ENCODE measurements around the gene TSC1. TPM values are rescaled to one million over a fixed set of nuclear protein-coding genes. Genes with fewer than 3 reads are reported as not detected.
"Not testable (repeated sequence)": the region's sequence is repeated elsewhere in the genome, so short reads cannot be mapped to it uniquely, and the experiment has no call there.

TSC1 gene
- 15.1 TPM for total RNA-seq
- 18.7 TPM for polyA plus RNA-seq
- long read RNA-seq, donor 1 = 0 reads
- long read RNA-seq, donor 2 = 0 reads
- long read RNA-seq, donor 3, full-length matches to known transcripts = 4 of 4 reads
- long read RNA-seq, donor 3, partial matches to known transcripts = 0 of 4 reads
- long read RNA-seq, donor 3, other reads (novel, unspliced or antisense) = 0 of 4 reads
- long read RNA-seq, donor 4, partial matches to known transcripts = 0 of 2 reads
- long read RNA-seq, donor 4, other reads (novel, unspliced or antisense) = 0 of 2 reads
- long read RNA-seq, donor 5, full-length matches to known transcripts = 5 of 5 reads
- long read RNA-seq, donor 5, partial matches to known transcripts = 0 of 5 reads
- long read RNA-seq, donor 5, other reads (novel, unspliced or antisense) = 0 of 5 reads
- long read RNA-seq, donor 6, partial matches to known transcripts = 0 of 1 reads
- long read RNA-seq, donor 6, other reads (novel, unspliced or antisense) = 0 of 1 reads
- long read RNA-seq, donor 7, partial matches to known transcripts = 0 of 2 reads
- long read RNA-seq, donor 7, other reads (novel, unspliced or antisense) = 0 of 2 reads
- long read RNA-seq, donor 8, partial matches to known transcripts = 0 of 2 reads
- long read RNA-seq, donor 8, other reads (novel, unspliced or antisense) = 0 of 2 reads
- long read RNA-seq, donor 9, partial matches to known transcripts = 0 of 1 reads
- long read RNA-seq, donor 9, other reads (novel, unspliced or antisense) = 0 of 1 reads
- long read RNA-seq, donor 10, partial matches to known transcripts = 0 of 1 reads
- long read RNA-seq, donor 10, other reads (novel, unspliced or antisense) = 0 of 1 reads

DNA sequence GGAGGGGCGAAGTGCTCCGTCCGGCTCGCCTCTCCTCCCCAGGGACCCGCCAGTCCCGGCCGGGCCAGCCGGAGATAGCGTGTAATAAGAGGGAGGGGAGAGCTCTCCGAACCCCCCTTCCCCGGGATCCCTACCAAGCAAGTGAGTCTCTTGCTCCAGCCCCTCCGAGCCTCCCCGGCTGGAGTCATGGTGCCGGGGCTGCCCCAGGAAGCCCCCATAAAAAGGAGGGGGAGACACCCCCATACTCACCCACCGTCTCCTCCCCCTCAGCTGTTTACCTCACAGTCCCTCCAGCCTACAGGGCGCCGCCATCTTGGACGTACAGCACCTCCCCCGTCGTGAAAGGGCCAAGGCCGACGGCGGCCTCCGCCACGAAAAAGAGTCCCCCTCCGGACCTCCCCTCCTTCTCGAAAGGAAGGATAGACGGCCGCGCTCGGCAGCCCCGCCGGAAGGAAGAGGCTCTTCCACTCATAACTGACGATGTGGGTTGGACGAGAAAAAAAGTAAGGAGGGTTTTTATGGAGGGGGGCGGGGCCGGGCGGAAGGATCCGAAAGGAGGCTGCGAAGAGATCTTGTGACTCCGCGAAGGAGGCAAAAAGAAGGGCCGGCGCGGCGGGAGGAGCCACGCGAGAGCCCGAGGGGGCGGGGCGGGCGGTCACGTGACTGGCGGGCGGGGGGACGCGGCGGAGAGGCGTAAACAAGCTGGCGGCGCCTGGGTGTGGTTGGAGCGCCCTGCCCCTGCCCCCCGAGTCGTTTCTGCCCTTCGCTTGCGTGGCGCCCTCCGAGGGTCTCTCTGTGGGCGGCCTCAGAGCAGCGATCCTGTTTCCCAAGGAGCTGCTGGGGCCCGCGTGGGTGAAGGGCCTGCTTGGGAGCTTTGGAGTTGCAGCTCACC lies at the start of gene TSC1:
Gene TSC1, minus strand, starts transcription at position 323 of the 892 bp plus-strand sequence. CDS start 15,744 bp downstream, outside the sequence.
- H3K9me3 ChIP-seq (ENCODE audit: control insufficient read depth in 2 of 2, insufficient read depth in 1 of 2, low read length in 1 of 2) = no peaks in the 10 kb centered on the region
- H3K4me1 ChIP-seq (ENCODE audit: control insufficient read depth in 2 of 2, insufficient read depth in 2 of 2, low read length in 2 of 2) = peaks cover 13 to 21% of the 10 kb centered on the region in 2 donors
- H3K27me3 ChIP-seq (ENCODE audit: control insufficient read depth in 2 of 2, insufficient read depth in 1 of 2, low read length in 1 of 2) = no peaks in the 10 kb centered on the region
- no peaks in the 10 kb centered on the region for H3K36me3 ChIP-seq (ENCODE audit: control insufficient read depth in 2 of 2, insufficient read depth in 2 of 2, low read length in 1 of 2)
- H3K4me3 ChIP-seq (ENCODE audit: low read length in 2 of 2) = peak within 1 kb of the TSS; percentile 96 to 99
- DNase-seq (ENCODE audit: low read depth in 6 of 9, low spot score in 9 of 9) = peak; percentile 82 to 98 (median 93)
- peak within 1 kb of the TSS; percentile 90 to 98 for H3K27ac ChIP-seq (ENCODE audit: low read depth in 1 of 2, low read length in 1 of 2)
- WGBS = under 1% methylated on average over 72 of the region's 72 CpGs

DNA sequence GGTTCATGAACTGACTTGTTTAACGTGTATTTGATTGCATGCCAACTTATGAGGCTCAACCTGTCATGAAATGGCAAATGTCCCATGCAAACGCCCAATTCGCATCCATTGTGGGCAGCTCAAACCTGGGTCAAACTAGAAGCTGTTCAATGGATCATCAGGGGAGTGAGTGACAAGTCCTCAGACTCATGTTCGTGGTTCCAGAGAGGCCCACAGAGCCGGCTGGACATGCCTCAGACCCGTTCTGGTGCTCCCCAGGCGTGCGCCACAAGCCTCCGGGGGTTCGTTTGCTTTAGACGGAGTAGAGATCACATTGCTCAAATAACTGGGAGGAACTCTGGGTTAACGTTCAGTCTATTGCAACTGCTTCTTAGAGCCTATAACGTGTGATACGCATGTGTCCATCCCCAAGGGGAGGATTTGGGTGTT lies 49.1 kb upstream of the TSC1 start:
- Histone ChIP-seq H3K27me3 (ENCODE audit: control insufficient read depth in 2 of 2, insufficient read depth in 1 of 2, low read length in 1 of 2) (peaks cover 0 to 19% of the 10 kb centered on the region in 2 donors), H3K36me3 (ENCODE audit: control insufficient read depth in 2 of 2, insufficient read depth in 2 of 2, low read length in 1 of 2) (no peaks in the 10 kb centered on the region), H3K4me1 (ENCODE audit: control insufficient read depth in 2 of 2, insufficient read depth in 2 of 2, low read length in 2 of 2) (peaks cover 0 to 18% of the 10 kb centered on the region in 2 donors), H3K27ac (ENCODE audit: low read depth in 1 of 2, low read length in 1 of 2) (no peak overlapping the region), H3K4me3 (ENCODE audit: low read length in 2 of 2) (no peak overlapping the region), H3K9me3 (ENCODE audit: control insufficient read depth in 2 of 2, insufficient read depth in 1 of 2, low read length in 1 of 2) (no peaks in the 10 kb centered on the region)
- no peak for DNase-seq (ENCODE audit: low read depth in 6 of 9, low spot score in 9 of 9)
- 91% methylated on average over 14 of the region's 14 CpGs for WGBS

DNA sequence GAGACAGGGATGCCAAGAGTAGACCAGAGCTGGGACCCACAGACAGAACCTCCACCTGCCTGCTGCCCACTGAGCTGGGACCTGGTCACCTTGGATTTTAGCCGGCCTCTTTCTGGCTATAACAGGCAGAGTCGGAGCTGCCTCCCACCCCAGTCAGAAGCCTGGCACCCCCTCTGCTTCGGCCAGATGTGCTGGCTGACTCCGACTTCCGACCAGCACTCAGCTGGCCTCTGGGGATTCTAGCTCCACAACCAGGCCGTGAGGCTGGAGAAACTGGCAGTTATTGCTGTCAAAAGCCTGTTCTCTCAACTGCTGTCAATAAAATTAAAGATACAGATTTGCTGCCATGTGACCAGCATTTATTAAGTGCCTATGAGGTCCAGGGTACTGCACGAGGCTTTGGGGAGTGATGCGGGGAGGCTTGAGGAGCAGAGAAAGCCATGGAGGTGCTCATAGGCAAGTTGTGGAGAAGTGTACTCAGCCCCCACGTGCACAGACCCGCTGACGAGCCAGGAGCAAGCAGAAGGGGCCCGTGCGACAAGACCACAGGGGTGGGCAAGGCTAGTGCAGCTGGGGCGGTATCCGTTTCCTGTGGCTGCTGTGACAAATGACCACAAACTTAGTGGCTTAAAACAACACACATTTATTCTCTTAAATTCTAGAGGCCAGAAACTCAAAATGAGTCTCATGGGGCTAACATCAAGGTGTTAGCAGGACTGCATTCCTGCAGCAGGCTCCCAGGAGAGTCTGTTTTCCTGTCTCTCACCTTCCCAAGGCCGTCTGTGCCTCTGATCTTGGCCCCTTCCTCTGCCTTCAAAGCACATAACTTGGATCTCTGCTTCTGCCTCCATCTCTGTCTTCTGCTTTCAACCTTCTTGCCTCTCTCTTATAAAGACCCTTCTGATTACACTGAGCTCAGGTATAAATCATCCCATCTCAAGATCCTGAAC lies 47.2 kb upstream of the TSC1 start:
- WGBS = 32% methylated on average over 16 of the region's 16 CpGs
- H3K9me3 ChIP-seq (ENCODE audit: control insufficient read depth in 2 of 2, insufficient read depth in 1 of 2, low read length in 1 of 2) = no peaks in the 10 kb centered on the region
- H3K27me3 ChIP-seq (ENCODE audit: control insufficient read depth in 2 of 2, insufficient read depth in 1 of 2, low read length in 1 of 2) = peaks cover 0 to 19% of the 10 kb centered on the region in 2 donors
- H3K4me1 ChIP-seq (ENCODE audit: control insufficient read depth in 2 of 2, insufficient read depth in 2 of 2, low read length in 2 of 2) = peaks cover 0 to 18% of the 10 kb centered on the region in 2 donors
- no peak overlapping the region for H3K4me3 ChIP-seq (ENCODE audit: low read length in 2 of 2)
- no peak overlapping the region for H3K27ac ChIP-seq (ENCODE audit: low read depth in 1 of 2, low read length in 1 of 2)
- DNase-seq (ENCODE audit: low read depth in 6 of 9, low spot score in 9 of 9) = no peak
- no peaks in the 10 kb centered on the region for H3K36me3 ChIP-seq (ENCODE audit: control insufficient read depth in 2 of 2, insufficient read depth in 2 of 2, low read length in 1 of 2)

DNA sequence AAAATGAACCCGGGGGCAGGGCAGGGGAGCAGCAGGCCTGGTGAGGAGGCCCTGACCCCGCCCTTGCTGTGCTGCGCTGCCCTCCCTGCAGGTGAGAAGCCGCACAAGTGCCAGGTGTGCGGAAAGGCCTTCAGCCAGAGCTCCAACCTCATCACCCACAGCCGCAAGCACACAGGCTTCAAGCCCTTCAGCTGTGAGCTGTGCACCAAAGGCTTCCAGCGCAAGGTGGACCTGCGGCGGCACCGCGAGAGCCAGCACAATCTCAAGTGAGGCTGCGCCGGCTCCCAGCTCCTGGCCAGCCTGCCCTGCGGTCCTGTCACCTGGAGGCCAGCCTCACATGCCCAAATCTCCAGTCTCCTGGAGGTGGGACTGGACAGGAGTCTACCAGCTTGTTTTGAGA lies 46.4 kb upstream of the TSC1 start:
- H3K4me1 ChIP-seq (ENCODE audit: control insufficient read depth in 2 of 2, insufficient read depth in 2 of 2, low read length in 2 of 2) = peaks cover 0 to 20% of the 10 kb centered on the region in 2 donors
- 98% methylated on average over 14 of the region's 14 CpGs for whole genome bisulfite sequencing

DNA sequence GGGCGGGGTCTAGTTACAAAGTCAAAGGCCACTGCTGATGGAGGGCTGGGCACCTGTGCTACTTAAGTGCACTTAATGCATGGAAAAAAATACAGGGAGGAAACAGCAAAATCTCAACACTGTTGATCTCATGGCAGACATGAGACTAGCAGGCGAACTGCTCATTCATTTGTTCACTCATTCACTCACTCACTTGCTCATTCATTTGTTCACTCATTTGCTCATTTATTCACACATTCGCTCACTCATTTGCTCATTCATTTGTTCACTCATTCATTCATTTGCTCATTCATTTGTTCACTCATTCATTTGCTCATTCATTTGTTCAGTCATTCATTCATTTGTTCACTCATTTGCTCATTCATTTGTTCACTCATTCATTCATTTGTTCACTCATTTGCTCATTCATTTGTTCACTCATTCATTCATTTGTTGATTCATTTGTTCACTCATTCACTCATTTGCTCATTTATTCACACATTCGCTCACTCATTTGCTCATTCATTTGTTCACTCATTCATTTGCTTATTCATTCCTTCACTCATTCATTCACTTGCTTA lies 45.7 kb upstream of the TSC1 start:
- H3K4me1 ChIP-seq (ENCODE audit: control insufficient read depth in 2 of 2, insufficient read depth in 2 of 2, low read length in 2 of 2) = peaks cover 0 to 19% of the 10 kb centered on the region in 2 donors
- peaks cover 0 to 17% of the 10 kb centered on the region in 2 donors for H3K27me3 ChIP-seq (ENCODE audit: control insufficient read depth in 2 of 2, insufficient read depth in 1 of 2, low read length in 1 of 2)
- H3K4me3 ChIP-seq (ENCODE audit: low read length in 2 of 2); H3K9me3 ChIP-seq (ENCODE audit: control insufficient read depth in 2 of 2, insufficient read depth in 1 of 2, low read length in 1 of 2); DNase-seq (ENCODE audit: low read depth in 6 of 9, low spot score in 9 of 9); H3K27ac ChIP-seq (ENCODE audit: low read depth in 1 of 2, low read length in 1 of 2); H3K36me3 ChIP-seq (ENCODE audit: control insufficient read depth in 2 of 2, insufficient read depth in 2 of 2, low read length in 1 of 2): not testable (repeated sequence)
- WGBS = 84% methylated on average over 4 of the region's 4 CpGs

More for the DNA sequence above, 46.4 kb upstream of the TSC1 start:
- no peak overlapping the region for H3K27ac ChIP-seq (ENCODE audit: low read depth in 1 of 2, low read length in 1 of 2)
- H3K9me3 ChIP-seq (ENCODE audit: control insufficient read depth in 2 of 2, insufficient read depth in 1 of 2, low read length in 1 of 2) = no peaks in the 10 kb centered on the region
- no peaks in the 10 kb centered on the region for H3K36me3 ChIP-seq (ENCODE audit: control insufficient read depth in 2 of 2, insufficient read depth in 2 of 2, low read length in 1 of 2)
- DNase-seq (ENCODE audit: low read depth in 6 of 9, low spot score in 9 of 9) = no peak
- no peak overlapping the region for H3K4me3 ChIP-seq (ENCODE audit: low read length in 2 of 2)
- peaks cover 0 to 17% of the 10 kb centered on the region in 2 donors for H3K27me3 ChIP-seq (ENCODE audit: control insufficient read depth in 2 of 2, insufficient read depth in 1 of 2, low read length in 1 of 2)

DNA sequence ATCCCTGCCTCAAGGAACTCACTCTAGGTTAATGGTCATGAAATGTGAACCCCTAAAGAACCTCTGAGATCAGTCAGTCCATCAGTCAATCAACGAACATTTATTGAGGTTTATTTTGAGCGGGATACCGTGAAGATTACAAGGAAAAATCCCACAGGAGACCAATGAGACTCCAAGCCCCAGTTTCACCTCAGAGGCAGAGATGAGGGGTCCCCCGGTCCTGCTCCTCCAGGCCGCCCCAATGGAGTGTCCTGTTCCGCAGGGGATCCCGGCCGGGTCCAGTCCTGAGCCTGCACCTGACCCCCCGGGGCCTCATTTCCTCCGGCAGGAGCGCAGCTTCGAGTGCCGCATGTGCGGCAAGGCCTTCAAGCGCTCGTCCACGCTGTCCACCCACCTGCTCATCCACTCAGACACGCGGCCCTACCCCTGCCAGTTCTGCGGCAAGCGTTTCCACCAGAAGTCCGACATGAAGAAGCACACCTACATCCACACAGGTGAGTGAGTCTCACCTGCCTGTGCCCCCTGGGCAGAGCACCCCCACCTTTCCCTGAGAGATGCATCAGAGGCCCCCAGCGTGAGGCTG lies 45.1 kb upstream of the TSC1 start:
- peaks cover 0 to 13% of the 10 kb centered on the region in 2 donors for H3K4me1 ChIP-seq (ENCODE audit: control insufficient read depth in 2 of 2, insufficient read depth in 2 of 2, low read length in 2 of 2)
- no peaks in the 10 kb centered on the region for H3K36me3 ChIP-seq (ENCODE audit: control insufficient read depth in 2 of 2, insufficient read depth in 2 of 2, low read length in 1 of 2)
- H3K27ac ChIP-seq (ENCODE audit: low read depth in 1 of 2, low read length in 1 of 2) = no peak overlapping the region
- H3K27me3 ChIP-seq (ENCODE audit: control insufficient read depth in 2 of 2, insufficient read depth in 1 of 2, low read length in 1 of 2) = peaks cover 0 to 17% of the 10 kb centered on the region in 2 donors
- WGBS = 96% methylated on average over 23 of the region's 23 CpGs
- no peaks in the 10 kb centered on the region for H3K9me3 ChIP-seq (ENCODE audit: control insufficient read depth in 2 of 2, insufficient read depth in 1 of 2, low read length in 1 of 2)
- DNase-seq (ENCODE audit: low read depth in 6 of 9, low spot score in 9 of 9) = no peak
- H3K4me3 ChIP-seq (ENCODE audit: low read length in 2 of 2) = no peak overlapping the region

DNA sequence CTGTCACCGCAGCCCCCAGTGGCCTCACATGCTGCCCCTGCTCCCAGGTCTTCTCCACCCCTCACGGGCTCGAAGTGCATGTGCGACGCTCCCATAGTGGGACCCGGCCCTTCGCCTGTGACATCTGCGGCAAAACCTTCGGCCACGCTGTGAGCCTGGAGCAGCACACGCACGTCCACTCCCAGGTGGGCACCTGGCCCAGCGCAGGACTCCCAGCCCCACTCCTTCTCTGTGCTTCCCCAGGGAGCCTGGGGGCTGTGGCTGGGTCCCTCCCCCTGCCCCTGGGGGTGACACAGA lies 44.5 kb upstream of the TSC1 start:
- H3K27ac ChIP-seq (ENCODE audit: low read depth in 1 of 2, low read length in 1 of 2) = no peak overlapping the region
- H3K4me3 ChIP-seq (ENCODE audit: low read length in 2 of 2) = no peak overlapping the region
- 99% methylated on average over 13 of the region's 13 CpGs for WGBS
- no peaks in the 10 kb centered on the region for H3K9me3 ChIP-seq (ENCODE audit: control insufficient read depth in 2 of 2, insufficient read depth in 1 of 2, low read length in 1 of 2)
- no peak for DNase-seq (ENCODE audit: low read depth in 6 of 9, low spot score in 9 of 9)
- peaks cover 0 to 8% of the 10 kb centered on the region in 2 donors for H3K4me1 ChIP-seq (ENCODE audit: control insufficient read depth in 2 of 2, insufficient read depth in 2 of 2, low read length in 2 of 2)
- H3K36me3 ChIP-seq (ENCODE audit: control insufficient read depth in 2 of 2, insufficient read depth in 2 of 2, low read length in 1 of 2) = no peaks in the 10 kb centered on the region
- peaks cover 2 to 19% of the 10 kb centered on the region in 2 donors for H3K27me3 ChIP-seq (ENCODE audit: control insufficient read depth in 2 of 2, insufficient read depth in 1 of 2, low read length in 1 of 2)
